HepG2 (cell line): ENCODE data around the gene MICAL3. TPM values are rescaled to one million over a fixed set of nuclear protein-coding genes. Genes with fewer than 3 reads are reported as not detected.

Source experiments
- ELF4 ChIP-seq: sonication (generic); formaldehyde crosslinking; IDR thresholded peaks from 2 replicates; pipeline ENCODE4 v1.5.0; 2020; ENCODE audit warnings: missing genetic modification reagents, mild to moderate bottlenecking, moderate library complexity, borderline replicate concordance
- KDM2A ChIP-seq: sonication (generic); formaldehyde crosslinking; IDR thresholded peaks from 2 replicates; pipeline ENCODE4 v1.4.0; 2020; ENCODE audit warnings: low read depth, missing genetic modification reagents, borderline replicate concordance
- KDM5B ChIP-seq: sonication (generic); formaldehyde crosslinking; IDR thresholded peaks from 2 replicates; pipeline ENCODE4 v1.4.0; 2020; ENCODE audit warnings: missing genetic modification reagents, mild to moderate bottlenecking, borderline replicate concordance
- MEIS1 ChIP-seq: sonication (generic); formaldehyde crosslinking; IDR thresholded peaks from 2 replicates; pipeline ENCODE4 v1.9.0; 2021; ENCODE audit warnings: mild to moderate bottlenecking, missing genetic modification reagents, moderate library complexity, borderline replicate concordance
- NONO ChIP-seq, 2 experiments: fragments of 450-650 bp in 1 of 2; sonication (generic) in 1 of 2; formaldehyde crosslinking in 1 of 2; IDR thresholded peaks in 1 of 2; conservative IDR thresholded peaks in 1 of 2; 2 replicates each; pipeline versions ENCODE4 v1.6.1 to v1.8.0; 2017 to 2022; ENCODE audit warnings: mild to moderate bottlenecking in 1 of 2, missing genetic modification reagents in 1 of 2, moderate library complexity in 1 of 2
- RAD21 ChIP-seq: fragments of 450-650 bp; formaldehyde crosslinking; IDR thresholded peaks from 2 replicates; pipeline ENCODE4 v1.5.0; 2020; ENCODE audit warnings: mild to moderate bottlenecking
- STAG1 ChIP-seq: sonication (generic); formaldehyde crosslinking; IDR thresholded peaks from 2 replicates; pipeline ENCODE4 v1.4.0; 2020; ENCODE audit warnings: missing genetic modification reagents
- ZFX ChIP-seq: sonication (generic); formaldehyde crosslinking; IDR thresholded peaks from 2 replicates; pipeline ENCODE4 v1.4.0; 2020; ENCODE audit warnings: mild to moderate bottlenecking, low read depth, missing genetic modification reagents, moderate library complexity
- ZNF263 ChIP-seq: sonication (generic); formaldehyde crosslinking; IDR thresholded peaks from 2 replicates; pipeline ENCODE4 v1.4.0; 2020; ENCODE audit warnings: missing genetic modification reagents
- ZNF556 ChIP-seq: sonication (generic); formaldehyde crosslinking; IDR thresholded peaks from 2 replicates; pipeline ENCODE4 v1.4.0; 2020; ENCODE audit warnings: mild to moderate bottlenecking, missing genetic modification reagents, borderline replicate concordance
- ZNF629 ChIP-seq: sonication (generic); formaldehyde crosslinking; conservative IDR thresholded peaks from 2 replicates; pipeline ENCODE4 v1.5.0; 2020; ENCODE audit warnings: missing genetic modification reagents
- ZNF720 ChIP-seq: sonication (generic); formaldehyde crosslinking; IDR thresholded peaks from 2 replicates; pipeline ENCODE4 v1.4.0; 2020; ENCODE audit warnings: missing genetic modification reagents
- ZNF839 ChIP-seq: sonication (generic); formaldehyde crosslinking; IDR thresholded peaks from 2 replicates; pipeline ENCODE4 v1.4.0; 2020; ENCODE audit warnings: missing genetic modification reagents, mild to moderate bottlenecking, borderline replicate concordance
- ZNF891 ChIP-seq: sonication (generic); formaldehyde crosslinking; IDR thresholded peaks from 2 replicates; pipeline ENCODE4 v1.5.0; 2020; ENCODE audit warnings: mild to moderate bottlenecking, missing genetic modification reagents
- polyA plus RNA-seq, 8 experiments: library from polyadenylated mRNA; depleted of rRNA in 3 of 8; stranded (reverse) in 7 of 8; unstranded in 1 of 8; fragments of >200 nt; fragmentation: Illumina TruSeq in 4 of 8; extraction: Trizol in 4 of 8; gene quantifications; 2 replicates each; pipeline versions ENCODE4 v1.2.1 to v1.2.3, GENCODE V29; 2011 to 2016; ENCODE audit warnings: low read depth in 4 of 8, missing spikeins in 1 of 8, mixed read lengths in 1 of 8; ENCODE audit not compliant: insufficient read depth in 1 of 8
- total RNA-seq, 5 experiments: library from RNA; depleted of rRNA; stranded (reverse); fragments of >200 nt; fragmentation: Illumina TruSeq; extraction: Trizol; gene quantifications; 2 replicates each; pipeline ENCODE4 v1.2.3, GENCODE V29; 2016; ENCODE audit warnings: low read depth in 1 of 5
- TF ChIP-seq, protein P1 (sequence below): sonication (generic); formaldehyde crosslinking; IDR thresholded peaks from 2 replicates; pipeline ENCODE4 v1.5.0; 2020; ENCODE audit warnings: mild to moderate bottlenecking, missing genetic modification reagents
- TF ChIP-seq, protein P2 (sequence below): IDR thresholded peaks from 2 replicates; pipeline ENCODE4 v1.6.1; 2016; ENCODE audit warnings: low read depth
- TF ChIP-seq, protein P3 (sequence below): sonication (generic); formaldehyde crosslinking; IDR thresholded peaks from 2 replicates; pipeline ENCODE4 v1.5.1; 2020; ENCODE audit warnings: mild to moderate bottlenecking, missing genetic modification reagents, moderate library complexity
- TF ChIP-seq, protein P4 (sequence below): sonication (generic); formaldehyde crosslinking; IDR thresholded peaks from 2 replicates; pipeline ENCODE4 v1.4.0; 2020; ENCODE audit warnings: mild to moderate bottlenecking, missing genetic modification reagents
- TF ChIP-seq, protein P5 (sequence below): sonication (generic); formaldehyde crosslinking; IDR thresholded peaks from 2 replicates; pipeline ENCODE4 v1.9.0; 2022; ENCODE audit warnings: missing genetic modification reagents, mild to moderate bottlenecking, borderline replicate concordance

The MICAL3 gene
- total and polyA plus RNA-seq, 2 of the 13 experiments (the other 11 are each of a cell fraction or from before 2014, with no cell fraction given), result 5.3 to 12.5 TPM

DNA sequence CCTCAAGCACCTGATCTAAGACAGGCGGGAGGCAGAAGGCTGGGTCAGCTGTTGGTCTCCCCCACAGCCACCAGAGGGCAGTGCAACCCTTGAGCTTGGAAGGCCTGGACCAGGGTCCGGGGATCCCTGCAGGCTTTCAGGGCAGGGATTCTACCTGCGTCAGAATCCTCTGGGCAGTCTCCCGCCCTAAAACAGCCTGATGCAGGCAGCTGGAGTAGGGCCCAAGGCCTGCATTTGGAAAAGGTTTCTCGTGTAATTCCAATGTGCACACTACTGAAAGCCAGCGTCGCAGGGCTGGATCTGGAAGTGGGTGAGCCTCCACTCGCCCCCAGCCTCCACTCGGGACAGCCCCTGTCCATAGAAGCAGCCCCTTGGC, 281.8 kb downstream of the MICAL3 start (continued):
- TF ChIP-seq, protein P1, sequence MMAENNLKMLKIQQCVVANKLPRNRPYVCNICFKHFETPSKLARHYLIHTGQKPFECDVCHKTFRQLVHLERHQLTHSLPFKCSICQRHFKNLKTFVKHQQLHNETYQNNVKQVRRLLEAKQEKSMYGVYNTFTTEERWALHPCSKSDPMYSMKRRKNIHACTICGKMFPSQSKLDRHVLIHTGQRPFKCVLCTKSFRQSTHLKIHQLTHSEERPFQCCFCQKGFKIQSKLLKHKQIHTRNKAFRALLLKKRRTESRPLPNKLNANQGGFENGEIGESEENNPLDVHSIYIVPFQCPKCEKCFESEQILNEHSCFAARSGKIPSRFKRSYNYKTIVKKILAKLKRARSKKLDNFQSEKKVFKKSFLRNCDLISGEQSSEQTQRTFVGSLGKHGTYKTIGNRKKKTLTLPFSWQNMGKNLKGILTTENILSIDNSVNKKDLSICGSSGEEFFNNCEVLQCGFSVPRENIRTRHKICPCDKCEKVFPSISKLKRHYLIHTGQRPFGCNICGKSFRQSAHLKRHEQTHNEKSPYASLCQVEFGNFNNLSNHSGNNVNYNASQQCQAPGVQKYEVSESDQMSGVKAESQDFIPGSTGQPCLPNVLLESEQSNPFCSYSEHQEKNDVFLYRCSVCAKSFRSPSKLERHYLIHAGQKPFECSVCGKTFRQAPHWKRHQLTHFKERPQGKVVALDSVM (CRISPR knock-in tag), result 0 out of 2 replicates have a peak, but pooled peaks have one; percentile 25
- TF ChIP-seq, protein P2, sequence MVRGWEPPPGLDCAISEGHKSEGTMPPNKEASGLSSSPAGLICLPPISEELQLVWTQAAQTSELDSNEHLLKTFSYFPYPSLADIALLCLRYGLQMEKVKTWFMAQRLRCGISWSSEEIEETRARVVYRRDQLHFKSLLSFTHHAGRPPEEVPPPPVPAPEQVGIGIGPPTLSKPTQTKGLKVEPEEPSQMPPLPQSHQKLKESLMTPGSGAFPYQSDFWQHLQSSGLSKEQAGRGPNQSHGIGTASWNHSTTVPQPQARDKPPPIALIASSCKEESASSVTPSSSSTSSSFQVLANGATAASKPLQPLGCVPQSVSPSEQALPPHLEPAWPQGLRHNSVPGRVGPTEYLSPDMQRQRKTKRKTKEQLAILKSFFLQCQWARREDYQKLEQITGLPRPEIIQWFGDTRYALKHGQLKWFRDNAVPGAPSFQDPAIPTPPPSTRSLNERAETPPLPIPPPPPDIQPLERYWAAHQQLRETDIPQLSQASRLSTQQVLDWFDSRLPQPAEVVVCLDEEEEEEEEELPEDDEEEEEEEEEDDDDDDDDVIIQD (CRISPR knock-in tag), result no peak
- TF ChIP-seq NONO (IDR thresholded peaks at IDR 0.05) (no peak), NONO (CRISPR knock-in tag; conservative IDR thresholded peaks at IDR 0.05) (peak; percentile 54), ZNF720 (CRISPR knock-in tag) (no peak), ZFX (0 out of 2 replicates have a peak, but pooled peaks have one; percentile 28), MEIS1 (CRISPR knock-in tag) (0 out of 2 replicates have a peak, but pooled peaks have one; percentile 25), KDM2A (CRISPR knock-in tag) (0 out of 2 replicates have a peak, but pooled peaks have one; percentile 20), STAG1 (CRISPR knock-in tag) (peak; percentile 91), KDM5B (peak; percentile 66; the same call in 1 of the 2 replicates), ZNF263 (CRISPR knock-in tag) (no peak), RAD21 (CRISPR knock-in tag) (peak; percentile 91), ZNF556 (0 out of 2 replicates have a peak, but pooled peaks have one; percentile 29), ZNF839 (CRISPR knock-in tag) (0 out of 2 replicates have a peak, but pooled peaks have one; percentile 13), ELF4 (CRISPR knock-in tag) (no peak), ZNF891 (CRISPR knock-in tag) (0 out of 2 replicates have a peak, but pooled peaks have one; percentile 32), ZNF629 (no peak)
- TF ChIP-seq, protein P3, sequence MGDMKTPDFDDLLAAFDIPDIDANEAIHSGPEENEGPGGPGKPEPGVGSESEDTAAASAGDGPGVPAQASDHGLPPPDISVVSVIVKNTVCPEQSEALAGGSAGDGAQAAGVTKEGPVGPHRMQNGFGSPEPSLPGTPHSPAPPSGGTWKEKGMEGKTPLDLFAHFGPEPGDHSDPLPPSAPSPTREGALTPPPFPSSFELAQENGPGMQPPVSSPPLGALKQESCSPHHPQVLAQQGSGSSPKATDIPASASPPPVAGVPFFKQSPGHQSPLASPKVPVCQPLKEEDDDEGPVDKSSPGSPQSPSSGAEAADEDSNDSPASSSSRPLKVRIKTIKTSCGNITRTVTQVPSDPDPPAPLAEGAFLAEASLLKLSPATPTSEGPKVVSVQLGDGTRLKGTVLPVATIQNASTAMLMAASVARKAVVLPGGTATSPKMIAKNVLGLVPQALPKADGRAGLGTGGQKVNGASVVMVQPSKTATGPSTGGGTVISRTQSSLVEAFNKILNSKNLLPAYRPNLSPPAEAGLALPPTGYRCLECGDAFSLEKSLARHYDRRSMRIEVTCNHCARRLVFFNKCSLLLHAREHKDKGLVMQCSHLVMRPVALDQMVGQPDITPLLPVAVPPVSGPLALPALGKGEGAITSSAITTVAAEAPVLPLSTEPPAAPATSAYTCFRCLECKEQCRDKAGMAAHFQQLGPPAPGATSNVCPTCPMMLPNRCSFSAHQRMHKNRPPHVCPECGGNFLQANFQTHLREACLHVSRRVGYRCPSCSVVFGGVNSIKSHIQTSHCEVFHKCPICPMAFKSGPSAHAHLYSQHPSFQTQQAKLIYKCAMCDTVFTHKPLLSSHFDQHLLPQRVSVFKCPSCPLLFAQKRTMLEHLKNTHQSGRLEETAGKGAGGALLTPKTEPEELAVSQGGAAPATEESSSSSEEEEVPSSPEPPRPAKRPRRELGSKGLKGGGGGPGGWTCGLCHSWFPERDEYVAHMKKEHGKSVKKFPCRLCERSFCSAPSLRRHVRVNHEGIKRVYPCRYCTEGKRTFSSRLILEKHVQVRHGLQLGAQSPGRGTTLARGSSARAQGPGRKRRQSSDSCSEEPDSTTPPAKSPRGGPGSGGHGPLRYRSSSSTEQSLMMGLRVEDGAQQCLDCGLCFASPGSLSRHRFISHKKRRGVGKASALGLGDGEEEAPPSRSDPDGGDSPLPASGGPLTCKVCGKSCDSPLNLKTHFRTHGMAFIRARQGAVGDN (CRISPR knock-in tag), result peak; percentile 40
- TF ChIP-seq, protein P4, sequence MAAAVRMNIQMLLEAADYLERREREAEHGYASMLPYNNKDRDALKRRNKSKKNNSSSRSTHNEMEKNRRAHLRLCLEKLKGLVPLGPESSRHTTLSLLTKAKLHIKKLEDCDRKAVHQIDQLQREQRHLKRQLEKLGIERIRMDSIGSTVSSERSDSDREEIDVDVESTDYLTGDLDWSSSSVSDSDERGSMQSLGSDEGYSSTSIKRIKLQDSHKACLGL (CRISPR knock-in tag), result peak; percentile 38; the same call in 1 of the 2 replicates
- TF ChIP-seq, protein P5, sequence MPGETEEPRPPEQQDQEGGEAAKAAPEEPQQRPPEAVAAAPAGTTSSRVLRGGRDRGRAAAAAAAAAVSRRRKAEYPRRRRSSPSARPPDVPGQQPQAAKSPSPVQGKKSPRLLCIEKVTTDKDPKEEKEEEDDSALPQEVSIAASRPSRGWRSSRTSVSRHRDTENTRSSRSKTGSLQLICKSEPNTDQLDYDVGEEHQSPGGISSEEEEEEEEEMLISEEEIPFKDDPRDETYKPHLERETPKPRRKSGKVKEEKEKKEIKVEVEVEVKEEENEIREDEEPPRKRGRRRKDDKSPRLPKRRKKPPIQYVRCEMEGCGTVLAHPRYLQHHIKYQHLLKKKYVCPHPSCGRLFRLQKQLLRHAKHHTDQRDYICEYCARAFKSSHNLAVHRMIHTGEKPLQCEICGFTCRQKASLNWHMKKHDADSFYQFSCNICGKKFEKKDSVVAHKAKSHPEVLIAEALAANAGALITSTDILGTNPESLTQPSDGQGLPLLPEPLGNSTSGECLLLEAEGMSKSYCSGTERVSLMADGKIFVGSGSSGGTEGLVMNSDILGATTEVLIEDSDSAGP (CRISPR knock-in tag), result peak; percentile 20; the same call in 1 of the 2 replicates
